TTC549 (cell line): ENCODE data around the gene XXYLT1.

Experiments used
- FAIRE-seq: peaks from 2 replicates; lab custom pipeline; 2012; peaks lifted over from hg19 to GRCh38; lab: Jason Lieb, UNC

Gene XXYLT1

DNA sequence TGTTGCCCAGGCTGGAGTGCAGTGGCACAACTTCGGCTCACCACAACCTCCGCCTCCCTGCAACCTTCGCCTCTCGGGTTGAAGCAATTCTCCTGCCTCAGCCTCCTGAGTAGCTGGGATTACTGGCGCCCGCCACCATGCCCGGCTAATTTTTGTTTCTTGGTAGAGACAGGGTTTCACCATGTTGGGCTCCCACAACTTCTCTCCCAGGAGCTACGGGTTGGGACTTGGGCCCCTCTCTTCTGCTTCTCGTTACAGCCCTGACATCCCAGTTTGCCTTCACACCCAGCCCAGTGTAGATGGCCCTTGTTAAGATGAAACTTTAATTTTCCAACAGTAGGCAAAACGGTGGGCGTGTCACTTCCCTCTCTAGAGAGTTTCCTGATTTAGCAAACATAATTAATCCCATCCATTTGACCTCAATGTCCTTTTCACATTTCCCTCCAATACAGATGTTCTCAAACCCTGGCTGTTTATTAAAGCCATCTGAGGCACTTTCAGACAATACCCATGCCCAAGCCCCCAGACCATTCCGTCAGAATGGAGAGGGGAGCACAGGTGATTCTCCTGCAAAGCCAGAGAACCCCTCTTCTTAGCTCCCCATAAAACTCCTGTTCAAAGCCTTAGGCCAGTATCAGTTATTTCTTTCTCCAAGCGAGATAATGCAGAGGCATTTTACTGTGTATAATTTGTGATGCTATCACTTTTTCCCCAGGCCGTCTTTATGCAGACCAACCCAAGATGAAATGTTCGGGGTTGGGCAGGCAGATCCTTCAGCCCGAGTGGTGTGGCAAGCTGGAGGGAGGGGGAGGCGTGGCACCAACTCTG is 245.7 kb downstream of the XXYLT1 start:
- FAIRE-seq: no peak

DNA sequence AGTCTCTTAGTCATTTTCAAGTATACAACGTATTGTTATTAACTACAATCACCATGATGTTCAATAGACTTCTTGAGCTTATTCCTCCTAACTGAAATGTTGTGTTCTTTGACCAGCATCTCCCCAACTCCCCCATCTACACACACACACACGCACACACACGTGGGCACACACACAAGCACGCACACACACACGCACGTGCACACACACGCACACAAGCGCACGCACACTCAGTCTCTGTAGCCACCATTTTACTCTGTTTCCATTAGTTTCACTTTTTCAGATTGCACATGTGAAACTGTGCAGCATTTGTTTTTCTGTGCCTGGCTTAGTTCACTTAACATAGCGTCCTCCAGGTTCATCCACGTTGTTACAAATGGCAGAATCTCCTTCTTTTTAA is 247.0 kb downstream of the XXYLT1 start:
- FAIRE-seq: no peak

DNA sequence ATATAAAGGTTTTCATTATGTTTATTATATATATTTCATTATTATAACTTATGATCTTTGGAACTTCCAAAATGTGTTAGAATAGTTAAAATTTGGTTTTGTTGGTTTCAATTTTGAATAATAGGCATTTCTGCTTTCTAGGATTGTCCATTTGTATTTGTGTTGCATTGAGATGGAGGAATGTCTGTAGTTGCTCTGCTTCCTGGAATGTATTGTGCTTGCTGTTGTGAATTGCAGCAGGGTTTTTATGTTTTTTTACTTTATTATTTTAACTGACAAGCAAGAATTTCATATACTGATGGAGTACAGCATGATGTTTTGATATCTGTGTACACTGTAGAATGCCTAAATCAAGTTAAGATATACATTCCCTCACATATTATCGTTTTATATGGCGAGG is 247.4 kb downstream of the XXYLT1 start:
- FAIRE-seq: no peak

GRCh38 chr3:195021692-195022091 is 249.3 kb downstream of the XXYLT1 start:
- no peak for FAIRE-seq

DNA sequence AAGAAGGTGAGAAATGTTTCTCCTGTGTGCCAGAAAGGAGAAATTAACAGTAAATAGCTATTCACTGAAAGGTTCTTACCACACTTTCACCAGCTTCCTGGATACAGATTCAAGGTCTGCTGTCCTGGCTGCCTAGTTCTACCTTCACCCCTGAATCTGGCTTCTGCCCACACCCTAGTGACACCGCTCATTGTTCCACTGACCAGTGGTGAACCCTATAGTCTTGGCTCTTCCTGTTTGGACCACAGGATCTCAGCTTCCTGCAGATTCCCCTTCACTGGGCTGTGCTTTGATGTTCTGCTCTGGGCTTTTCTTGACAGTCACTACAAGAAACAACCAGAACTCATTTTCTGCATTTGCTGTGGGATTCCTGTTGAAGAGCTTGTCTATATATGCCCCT is 250.0 kb downstream of the XXYLT1 start:
- FAIRE-seq: no peak

DNA sequence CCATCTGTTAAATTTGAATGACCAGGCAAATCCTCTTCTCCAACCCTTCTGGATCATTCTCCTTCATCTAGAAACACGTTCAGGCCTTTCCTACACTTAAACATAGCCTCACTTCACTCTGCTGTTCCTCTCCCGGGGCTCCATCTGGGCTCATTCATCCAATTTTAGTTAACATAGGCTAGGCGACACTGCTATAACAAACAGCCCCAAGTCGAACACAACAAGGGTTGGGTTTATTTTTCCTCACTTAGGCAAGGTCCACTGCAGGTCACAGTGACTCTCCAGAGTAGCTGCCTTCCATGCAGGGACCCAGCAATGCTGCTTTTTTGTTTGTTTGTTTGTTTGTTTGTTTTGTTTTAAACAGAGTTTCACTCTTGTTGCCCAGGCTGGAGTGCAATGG is 250.8 kb downstream of the XXYLT1 start:
- no peak for FAIRE-seq

- FAIRE-seq: no peak
These were observed 251.6 kb downstream of the XXYLT1 start for GRCh38 chr3:195019335-195019734.
